PC-9 (cell line): Measurements from ENCODE around the gene ANKFN1. TPM values are rescaled to one million over a fixed set of nuclear protein-coding genes. Genes with fewer than 3 reads are reported as not detected.

Experiments
- BruUV-seq: library from RNA; stranded (reverse); fragments of 400-500 nt; replicated peaks from 2 replicates; lab custom pipeline; 2021; lab: Mats Ljungman, UMichigan
- CTCF ChIA-PET: fragments of 300-600 bp; sonication (Branson Sonifier 250); formaldehyde crosslinking; loops from one replicate; lab custom pipeline; 2022; ENCODE audit warnings: antibody characterized with exemption; lab: Charles Lee
- POLR2A ChIA-PET: fragments of 300-600 bp; sonication (Branson Sonifier 250); formaldehyde crosslinking; loops from one replicate; lab custom pipeline; 2022; ENCODE audit warnings: antibody characterized with exemption; ENCODE audit not compliant: unreplicated experiment; lab: Charles Lee
- DNase-seq, 2 experiments: peaks; one replicate each; pipeline versions ENCODE4 v3.0.0 to v3.0.0-alpha.2; 2015 to 2022; ENCODE audit warnings: mixed read lengths in 1 of 2
- H2AFZ ChIP-seq: fragments of 200-600 bp; sonication (generic); 2 replicates; pipeline ENCODE4 v1.8.1; 2017; ENCODE audit warnings: antibody characterized with exemption
- H3F3A ChIP-seq: fragments of 200-600 bp; sonication (generic); 2 replicates; pipeline ENCODE4 v1.8.1; 2017; ENCODE audit warnings: antibody characterized with exemption, mild to moderate bottlenecking, low read depth; ENCODE audit not compliant: insufficient read depth
- H3K27ac ChIP-seq: fragments of 200-600 bp; sonication (generic); 2 replicates; pipeline ENCODE4 v1.6.1; 2016; ENCODE audit warnings: mixed run types
- H3K27me3 ChIP-seq: fragments of 200-600 bp; sonication (generic); 2 replicates; pipeline ENCODE4 v1.6.1; 2016; ENCODE audit warnings: low read depth, mixed run types; ENCODE audit not compliant: insufficient read depth
- H3K36me3 ChIP-seq: fragments of 200-600 bp; sonication (generic); 2 replicates; pipeline ENCODE4 v1.6.1; 2016; ENCODE audit warnings: low read depth, mixed run types
- H3K4me1 ChIP-seq: fragments of 200-600 bp; sonication (generic); replicated peaks from 2 replicates; pipeline ENCODE4 v1.6.1; 2016; ENCODE audit warnings: mixed run types; ENCODE audit not compliant: insufficient read depth
- H3K4me2 ChIP-seq: fragments of 200-600 bp; sonication (generic); 2 replicates; pipeline ENCODE4 v1.6.1; 2017; ENCODE audit warnings: mixed run types
- H3K4me3 ChIP-seq: fragments of 200-600 bp; sonication (generic); 2 replicates; pipeline ENCODE4 v1.6.1; 2016; ENCODE audit warnings: mixed run types
- H3K79me2 ChIP-seq: fragments of 200-600 bp; sonication (generic); 2 replicates; pipeline ENCODE4 v1.6.1; 2017; ENCODE audit warnings: low read depth, mixed run types
- H3K9me2 ChIP-seq: fragments of 200-600 bp; sonication (generic); 2 replicates; pipeline ENCODE4 v1.8.1; 2017; ENCODE audit warnings: mild to moderate bottlenecking; ENCODE audit not compliant: insufficient read depth
- H3K9me3 ChIP-seq: fragments of 200-600 bp; sonication (generic); 2 replicates; pipeline ENCODE4 v1.8.1; 2016; ENCODE audit warnings: low read depth; ENCODE audit not compliant: insufficient read depth
- H4K20me1 ChIP-seq: fragments of 200-600 bp; sonication (generic); 2 replicates; pipeline ENCODE4 v1.8.1; 2017; ENCODE audit not compliant: insufficient read depth
- CTCF ChIP-seq: fragments of 200-600 bp; sonication (generic); conservative IDR thresholded peaks from 2 replicates; pipeline ENCODE4 v1.6.1; 2017; ENCODE audit warnings: mixed run types, antibody characterized with exemption, mild to moderate bottlenecking, moderate library complexity
- EZH2 ChIP-seq: fragments of 200-600 bp; sonication (generic); IDR thresholded peaks from 2 replicates; pipeline ENCODE4 v1.8.0; 2017; ENCODE audit warnings: antibody characterized with exemption, low read depth
- intact Hi-C: fragments of 100-400 bp; cut with micrococcal nuclease; formaldehyde crosslinking; loops from one replicate; pipeline ENCODE4 v1.10.0; 2022; ENCODE audit not compliant: unreplicated experiment
- total RNA-seq: library from RNA; stranded (reverse); gene quantifications from 2 replicates; pipeline ENCODE4 v1.2.3, GENCODE V29; 2021

The ANKFN1 gene
- total RNA-seq, 1 experiment from 2014 or later, result not detected

DNA sequence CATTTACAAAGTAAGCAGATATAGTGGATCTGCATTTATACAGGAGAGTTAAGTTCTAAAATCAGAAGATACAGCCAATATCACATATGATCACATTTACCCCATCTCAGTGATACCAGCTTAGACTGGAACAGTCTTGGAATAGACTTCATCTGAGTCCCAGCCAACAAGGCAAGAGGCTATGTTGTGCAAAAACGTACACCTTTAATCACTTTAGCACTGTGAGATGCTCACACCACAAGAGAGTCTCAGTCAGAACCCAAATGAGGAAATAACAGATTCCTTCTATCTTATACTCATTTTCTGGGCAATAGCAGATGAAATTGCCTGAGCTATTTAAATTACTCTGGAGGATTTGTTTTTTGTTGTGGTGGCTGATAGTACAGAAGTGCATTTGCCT lies 145.6 kb downstream of the ANKFN1 start:
- no TSS peak for BruUV-seq
- TF ChIP-seq CTCF (no peak), EZH2 (no peak)
- Histone ChIP-seq H3K9me3 (no peaks in the 10 kb centered on the region), H3K27me3 (peaks cover 12% of the 10 kb centered on the region), H3K4me3 (no peak overlapping the region), H3K4me1 (no peaks in the 10 kb centered on the region), H2AFZ (no peak overlapping the region), H3K4me2 (no peak overlapping the region), H3K36me3 (no peaks in the 10 kb centered on the region), H3F3A (no peaks in the 10 kb centered on the region), H3K79me2 (no peaks in the 10 kb centered on the region), H3K9me2 (no peaks in the 10 kb centered on the region), H4K20me1 (no peaks in the 10 kb centered on the region), H3K27ac (no peak overlapping the region)
- intact Hi-C loops, result no loop called here
- DNase-seq, result no peak
- ChIA-PET CTCF (no interaction called here), POLR2A (no interaction called here)

GRCh38 chr17:56300144-56300543 lies 146.9 kb downstream of the ANKFN1 start:
- TF ChIP-seq EZH2 (no peak), CTCF (no peak)

GRCh38 chr17:56305007-56305406 lies 151.7 kb downstream of the ANKFN1 start:
- Histone ChIP-seq H4K20me1 (no peaks in the 10 kb centered on the region), H3K27ac (no peak overlapping the region), H3K9me2 (no peaks in the 10 kb centered on the region; the same call in 1 of the 2 replicates), H3K4me1 (no peaks in the 10 kb centered on the region), H3K4me3 (no peak overlapping the region), H3K79me2 (no peaks in the 10 kb centered on the region), H3K4me2 (no peak overlapping the region), H3F3A (no peaks in the 10 kb centered on the region), H3K36me3 (no peaks in the 10 kb centered on the region), H2AFZ (no peak overlapping the region), H3K9me3 (no peaks in the 10 kb centered on the region), H3K27me3 (no peaks in the 10 kb centered on the region; the same call in 1 of the 2 replicates)
- ChIA-PET CTCF (no interaction called here), POLR2A (no interaction called here)
- intact Hi-C loops, result no loop called here
- TF ChIP-seq EZH2, result no peak
- no peak for TF ChIP-seq CTCF
- no peak for DNase-seq
- no TSS peak for BruUV-seq

More at GRCh38 chr17:56300144-56300543, 146.9 kb downstream of the ANKFN1 start:
- Histone ChIP-seq H3F3A (no peaks in the 10 kb centered on the region), H4K20me1 (no peaks in the 10 kb centered on the region), H3K27ac (no peak overlapping the region), H2AFZ (no peak overlapping the region), H3K4me3 (no peak overlapping the region), H3K4me2 (no peak overlapping the region), H3K79me2 (no peaks in the 10 kb centered on the region), H3K27me3 (peaks cover 12% of the 10 kb centered on the region), H3K9me2 (no peaks in the 10 kb centered on the region; the same call in 1 of the 2 replicates), H3K9me3 (no peaks in the 10 kb centered on the region), H3K36me3 (no peaks in the 10 kb centered on the region), H3K4me1 (no peaks in the 10 kb centered on the region)
- ChIA-PET POLR2A (no interaction called here), CTCF (no interaction called here)
- intact Hi-C loops, result no loop called here
- no TSS peak for BruUV-seq
- no peak for DNase-seq
